ENCODE measurements around the gene MC3R. TPM values are rescaled to one million over a fixed set of nuclear protein-coding genes. Genes with fewer than 3 reads are reported as not detected.
"Not testable (repeated sequence)": the region's sequence is repeated elsewhere in the genome, so short reads cannot be mapped to it uniquely, and the experiment has no call there.

Gene MC3R
- total RNA-seq, 1 donor from 2014 or later = not detected

DNA sequence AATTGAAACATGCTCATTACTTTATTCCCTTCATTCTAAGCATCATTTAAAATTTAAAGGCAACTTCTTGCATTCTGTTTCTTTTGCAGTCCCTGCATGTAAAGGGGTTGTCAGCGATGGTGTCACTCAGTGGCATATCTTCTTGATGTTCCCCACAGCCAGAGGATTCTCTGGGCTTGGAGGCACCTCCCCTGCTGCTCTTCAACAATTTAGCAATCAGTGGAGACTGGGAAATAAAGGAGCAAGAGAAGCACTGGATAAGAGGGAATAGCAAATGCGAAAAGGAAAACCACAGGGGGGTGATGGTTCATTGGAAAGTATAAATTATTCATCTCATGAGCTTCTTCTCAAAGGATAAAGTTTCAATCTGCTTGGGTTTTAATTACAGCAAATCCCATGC lies 30.7 kb upstream of the MC3R start:
- H3K4me3 ChIP-seq = no peak overlapping the region
- intact Hi-C loops (cut with DNase I) = no loop called here
- no peaks in the 10 kb centered on the region for H3K9me3 ChIP-seq
- TF ChIP-seq, protein P1, sequence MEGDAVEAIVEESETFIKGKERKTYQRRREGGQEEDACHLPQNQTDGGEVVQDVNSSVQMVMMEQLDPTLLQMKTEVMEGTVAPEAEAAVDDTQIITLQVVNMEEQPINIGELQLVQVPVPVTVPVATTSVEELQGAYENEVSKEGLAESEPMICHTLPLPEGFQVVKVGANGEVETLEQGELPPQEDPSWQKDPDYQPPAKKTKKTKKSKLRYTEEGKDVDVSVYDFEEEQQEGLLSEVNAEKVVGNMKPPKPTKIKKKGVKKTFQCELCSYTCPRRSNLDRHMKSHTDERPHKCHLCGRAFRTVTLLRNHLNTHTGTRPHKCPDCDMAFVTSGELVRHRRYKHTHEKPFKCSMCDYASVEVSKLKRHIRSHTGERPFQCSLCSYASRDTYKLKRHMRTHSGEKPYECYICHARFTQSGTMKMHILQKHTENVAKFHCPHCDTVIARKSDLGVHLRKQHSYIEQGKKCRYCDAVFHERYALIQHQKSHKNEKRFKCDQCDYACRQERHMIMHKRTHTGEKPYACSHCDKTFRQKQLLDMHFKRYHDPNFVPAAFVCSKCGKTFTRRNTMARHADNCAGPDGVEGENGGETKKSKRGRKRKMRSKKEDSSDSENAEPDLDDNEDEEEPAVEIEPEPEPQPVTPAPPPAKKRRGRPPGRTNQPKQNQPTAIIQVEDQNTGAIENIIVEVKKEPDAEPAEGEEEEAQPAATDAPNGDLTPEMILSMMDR (IDR thresholded peaks at IDR 0.05) = no peak
- no peaks in the 10 kb centered on the region for H3K36me3 ChIP-seq
- DNase-seq = no peak
- no peak overlapping the region for H3K27ac ChIP-seq
- no peaks in the 10 kb centered on the region for H3K27me3 ChIP-seq
- no peak for ATAC-seq
- H3K4me1 ChIP-seq = no peaks in the 10 kb centered on the region

DNA sequence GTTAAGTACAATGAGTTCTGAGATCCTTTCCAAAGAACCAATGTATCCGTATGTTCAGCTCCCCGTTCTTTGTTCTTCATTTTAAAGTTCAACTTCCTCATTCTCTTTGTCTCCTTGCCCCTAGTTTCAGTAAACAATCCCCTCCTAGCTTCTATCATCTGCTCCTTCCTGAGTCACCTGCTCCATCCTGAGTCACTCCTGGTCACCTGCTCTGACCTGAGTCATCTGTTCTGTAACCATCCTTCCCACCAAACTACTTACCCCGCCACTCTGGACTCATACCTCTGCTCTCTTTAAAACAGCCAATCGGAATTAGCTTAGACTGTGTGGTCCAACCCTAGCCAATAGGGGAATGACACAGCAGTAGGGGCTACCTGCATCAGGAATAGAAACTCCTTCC lies 27.3 kb upstream of the MC3R start:
- H3K9me3 ChIP-seq; intact Hi-C loops (cut with DNase I); ATAC-seq; H3K4me1 ChIP-seq; H3K27me3 ChIP-seq; DNase-seq; H3K4me3 ChIP-seq; H3K36me3 ChIP-seq; H3K27ac ChIP-seq: not testable (repeated sequence)

DNA sequence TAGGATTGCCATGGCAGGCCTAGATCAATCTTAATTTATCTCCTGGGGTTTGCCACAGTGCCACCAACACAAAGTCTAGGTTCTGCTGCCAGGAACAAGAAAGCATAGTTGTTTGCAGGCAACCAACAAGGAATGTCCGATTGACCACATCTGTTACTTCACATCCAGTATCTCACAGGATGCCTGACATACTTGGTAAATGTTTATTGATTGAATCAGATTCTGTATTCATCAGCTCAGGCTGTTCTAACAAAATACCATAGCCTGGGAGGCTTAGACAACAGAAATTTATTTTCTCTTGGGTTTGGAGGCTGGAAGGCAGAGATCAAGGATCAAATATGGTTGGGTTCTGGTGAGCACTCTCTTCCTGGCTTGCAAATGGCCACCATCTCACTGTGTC lies 26.3 kb upstream of the MC3R start:
- Histone ChIP-seq H3K4me3 (no peak overlapping the region), H3K9me3 (no peaks in the 10 kb centered on the region), H3K27ac (no peak overlapping the region), H3K36me3 (no peaks in the 10 kb centered on the region), H3K4me1 (no peaks in the 10 kb centered on the region), H3K27me3 (no peaks in the 10 kb centered on the region)
- intact Hi-C loops (cut with DNase I) = no loop called here
- DNase-seq (no peak), ATAC-seq (no peak)
- TF ChIP-seq, protein P1 (IDR thresholded peaks at IDR 0.05) = no peak

DNA sequence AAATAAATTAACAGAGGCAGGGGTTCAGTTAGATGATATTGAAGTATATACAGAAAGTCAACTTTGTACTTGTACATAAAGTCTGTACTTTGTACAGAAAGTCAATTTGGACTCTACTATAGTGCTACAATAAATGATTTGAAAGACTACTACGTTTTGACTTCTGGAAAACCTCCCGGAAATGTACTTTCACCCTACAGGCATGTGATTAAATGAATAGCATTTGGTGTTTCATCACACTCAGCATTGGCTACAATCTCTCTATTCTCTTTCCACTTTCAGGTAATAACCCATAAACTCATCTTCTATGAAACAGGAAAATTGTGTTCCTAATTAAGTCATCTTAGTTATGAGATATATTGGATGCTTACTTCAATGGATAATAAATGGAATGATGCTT lies 25.6 kb upstream of the MC3R start:
- TF ChIP-seq, protein P1 (IDR thresholded peaks at IDR 0.05) = no peak
- intact Hi-C loops (cut with DNase I) = no loop called here
- Histone ChIP-seq H3K36me3 (no peaks in the 10 kb centered on the region), H3K4me1 (no peaks in the 10 kb centered on the region), H3K27ac (no peak overlapping the region), H3K9me3 (no peaks in the 10 kb centered on the region), H3K4me3 (no peak overlapping the region), H3K27me3 (no peaks in the 10 kb centered on the region)
- ATAC-seq (no peak), DNase-seq (no peak)

DNA sequence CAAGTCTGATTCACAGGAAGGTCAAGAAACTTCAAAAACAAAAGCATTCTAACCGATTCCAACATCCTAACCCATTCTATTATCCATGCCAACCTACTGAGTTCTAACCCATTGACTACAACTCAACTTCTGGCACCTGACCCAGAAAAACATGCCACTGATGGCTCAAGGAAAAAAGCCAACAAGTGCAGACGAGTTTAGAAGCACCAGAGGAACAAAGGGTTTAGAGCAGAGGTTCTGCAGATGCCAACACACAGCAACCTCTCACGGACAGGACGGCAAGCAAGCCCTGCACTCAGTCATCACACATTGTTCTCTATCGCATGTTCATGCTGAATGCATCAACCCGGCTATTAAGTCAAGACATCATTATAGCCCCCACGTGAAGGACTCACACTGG lies 25.2 kb upstream of the MC3R start:
- TF ChIP-seq, protein P1 (IDR thresholded peaks at IDR 0.05) = no peak
- H3K27me3 ChIP-seq = no peaks in the 10 kb centered on the region
- no peaks in the 10 kb centered on the region for H3K36me3 ChIP-seq
- no peak overlapping the region for H3K27ac ChIP-seq
- ATAC-seq (no peak), DNase-seq (no peak)
- intact Hi-C loops (cut with DNase I) = no loop called here
- H3K9me3 ChIP-seq = no peaks in the 10 kb centered on the region
- no peak overlapping the region for H3K4me3 ChIP-seq
- H3K4me1 ChIP-seq = no peaks in the 10 kb centered on the region

DNA sequence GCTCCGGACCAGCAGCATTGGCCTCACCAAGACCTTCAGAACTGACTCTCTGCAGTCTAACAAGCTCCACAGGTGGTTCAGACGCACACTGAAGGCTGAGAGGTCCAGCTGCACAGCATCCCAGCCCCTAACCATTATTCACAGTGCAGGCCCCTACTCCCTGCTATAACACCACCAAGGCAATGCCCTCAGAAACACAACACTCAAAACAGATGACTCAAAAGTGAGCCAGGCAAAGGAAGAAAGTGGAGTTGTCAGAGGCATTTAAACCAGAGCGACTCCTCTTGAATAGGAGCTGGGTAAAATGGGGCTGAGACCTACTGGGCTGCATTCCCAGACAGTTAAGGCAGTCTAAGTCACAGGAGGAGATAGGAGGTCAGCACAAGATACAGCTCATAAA lies 20.5 kb upstream of the MC3R start:
- H3K4me3 ChIP-seq = no peak overlapping the region
- DNase-seq (no peak), ATAC-seq (no peak)
- intact Hi-C loops (cut with DNase I) = no loop called here
- no peaks in the 10 kb centered on the region for H3K9me3 ChIP-seq
- no peaks in the 10 kb centered on the region for H3K27me3 ChIP-seq
- TF ChIP-seq, protein P1 (IDR thresholded peaks at IDR 0.05) = no peak
- no peaks in the 10 kb centered on the region for H3K36me3 ChIP-seq
- H3K27ac ChIP-seq = no peak overlapping the region
- no peaks in the 10 kb centered on the region for H3K4me1 ChIP-seq

Measured in upper lobe of right lung (tissue), 1 donor.